ENCODE results near the gene SLC25A26. TPM values are rescaled to one million over a fixed set of nuclear protein-coding genes. Genes with fewer than 3 reads are reported as not detected.

SLC25A26 gene
- total RNA-seq, 1 donor from 2014 or later, result 41.2 TPM

GRCh38 chr3:66182246-66182645 is 38.6 kb upstream of the SLC25A26 start:
- no peak for TF ChIP-seq CTCF (IDR thresholded peaks at IDR 0.05; ENCODE audit: insufficient read depth, low read length, poor library complexity, severe bottlenecking)
- no peak for DNase-seq (ENCODE audit: low read depth)
- Histone ChIP-seq H3K27me3 (ENCODE audit: control insufficient read depth, insufficient read depth, low read length) (no peaks in the 10 kb centered on the region), H3K36me3 (ENCODE audit: control insufficient read depth, insufficient read depth, low read length) (no peaks in the 10 kb centered on the region), H3K4me3 (ENCODE audit: low read depth, low read length) (no peak overlapping the region)

- Histone ChIP-seq H3K36me3 (ENCODE audit: control insufficient read depth, insufficient read depth, low read length) (no peaks in the 10 kb centered on the region), H3K4me3 (ENCODE audit: low read depth, low read length) (no peak overlapping the region), H3K27me3 (ENCODE audit: control insufficient read depth, insufficient read depth, low read length) (no peaks in the 10 kb centered on the region)
- DNase-seq (ENCODE audit: low read depth), result no peak
- TF ChIP-seq CTCF (IDR thresholded peaks at IDR 0.05; ENCODE audit: insufficient read depth, low read length, poor library complexity, severe bottlenecking), result no peak
Measured at GRCh38 chr3:66186545-66186944, 34.3 kb upstream of the SLC25A26 start.

- peak; percentile 5 for DNase-seq (ENCODE audit: low read depth)
- H3K4me3 ChIP-seq (ENCODE audit: low read depth, low read length), result peak overlapping the region; percentile 26
- peak; percentile 42 for TF ChIP-seq CTCF (IDR thresholded peaks at IDR 0.05; ENCODE audit: insufficient read depth, low read length, poor library complexity, severe bottlenecking)
Measured at GRCh38 chr3:66195347-66195783, 25.4 kb upstream of the SLC25A26 start.

GRCh38 chr3:66196633-66197032 is 24.2 kb upstream of the SLC25A26 start:
- Histone ChIP-seq H3K27me3 (ENCODE audit: control insufficient read depth, insufficient read depth, low read length) (peaks cover 5% of the 10 kb centered on the region), H3K4me3 (ENCODE audit: low read depth, low read length) (no peak overlapping the region), H3K36me3 (ENCODE audit: control insufficient read depth, insufficient read depth, low read length) (no peaks in the 10 kb centered on the region)
- no peak for TF ChIP-seq CTCF (IDR thresholded peaks at IDR 0.05; ENCODE audit: insufficient read depth, low read length, poor library complexity, severe bottlenecking)
- no peak for DNase-seq (ENCODE audit: low read depth)

More at GRCh38 chr3:66195347-66195783, 25.4 kb upstream of the SLC25A26 start:
- Histone ChIP-seq H3K27me3 (ENCODE audit: control insufficient read depth, insufficient read depth, low read length) (peaks cover 5% of the 10 kb centered on the region), H3K36me3 (ENCODE audit: control insufficient read depth, insufficient read depth, low read length) (no peaks in the 10 kb centered on the region)

GRCh38 chr3:66198437-66199088 is 22.2 kb upstream of the SLC25A26 start:
- Histone ChIP-seq H3K36me3 (ENCODE audit: control insufficient read depth, insufficient read depth, low read length) (no peaks in the 10 kb centered on the region), H3K27me3 (ENCODE audit: control insufficient read depth, insufficient read depth, low read length) (peaks cover 5% of the 10 kb centered on the region), H3K4me3 (ENCODE audit: low read depth, low read length) (no peak overlapping the region)
- no peak for TF ChIP-seq CTCF (IDR thresholded peaks at IDR 0.05; ENCODE audit: insufficient read depth, low read length, poor library complexity, severe bottlenecking)
- no peak for DNase-seq (ENCODE audit: low read depth)

GRCh38 chr3:66199089-66199473 is 21.7 kb upstream of the SLC25A26 start:
- no peak for DNase-seq (ENCODE audit: low read depth)
- peaks cover 5% of the 10 kb centered on the region for H3K27me3 ChIP-seq (ENCODE audit: control insufficient read depth, insufficient read depth, low read length)
- H3K4me3 ChIP-seq (ENCODE audit: low read depth, low read length), result no peak overlapping the region

More at GRCh38 chr3:66199089-66199473, 21.7 kb upstream of the SLC25A26 start:
- H3K36me3 ChIP-seq (ENCODE audit: control insufficient read depth, insufficient read depth, low read length), result no peaks in the 10 kb centered on the region
- TF ChIP-seq CTCF (IDR thresholded peaks at IDR 0.05; ENCODE audit: insufficient read depth, low read length, poor library complexity, severe bottlenecking), result no peak
